Measurements from ENCODE around the gene RBM24. TPM values are rescaled to one million over a fixed set of nuclear protein-coding genes. Genes with fewer than 3 reads are reported as not detected.

Gene RBM24
- 3.1 TPM for total RNA-seq

GRCh38 chr6:17281100-17281496, at the start of gene RBM24:
Gene RBM24, plus strand, starts transcription at chr6:17281361. Its CDS starts 221 bp downstream, at chr6:17281582.
- DNase-seq (ENCODE audit: low spot score), result peak; percentile 80
- intact Hi-C loops (cut with DNase I), result no loop called here
- peak; percentile 16 for ATAC-seq

- no peak for ATAC-seq
- intact Hi-C loops (cut with DNase I), result no loop called here
- DNase-seq (ENCODE audit: low spot score), result no peak
These were observed 47.6 kb upstream of the RBM24 start for GRCh38 chr6:17233531-17233930.

GRCh38 chr6:17237246-17237645, 43.9 kb upstream of the RBM24 start:
- intact Hi-C loops (cut with DNase I), result no loop called here
- DNase-seq (ENCODE audit: low spot score) (no peak), ATAC-seq (no peak)

GRCh38 chr6:17239260-17239659, 41.9 kb upstream of the RBM24 start:
- intact Hi-C loops (cut with DNase I), result no loop called here
- DNase-seq (ENCODE audit: low spot score) (no peak), ATAC-seq (no peak)

- intact Hi-C loops (cut with DNase I), result no loop called here
- ATAC-seq, result no peak
These were observed 40.2 kb upstream of the RBM24 start for GRCh38 chr6:17240803-17241500.

GRCh38 chr6:17242087-17242486, 39.1 kb upstream of the RBM24 start:
- DNase-seq (ENCODE audit: low spot score) (no peak), ATAC-seq (no peak)
- intact Hi-C loops (cut with DNase I), result no loop called here

More at GRCh38 chr6:17240803-17241500, 40.2 kb upstream of the RBM24 start:
- DNase-seq (ENCODE audit: low spot score), result no peak

- intact Hi-C loops (cut with DNase I), result no loop called here
- DNase-seq (ENCODE audit: low spot score) (no peak), ATAC-seq (no peak)
These were observed 30.9 kb upstream of the RBM24 start for GRCh38 chr6:17250237-17250636.

- intact Hi-C loops (cut with DNase I), result no loop called here
- ATAC-seq (no peak), DNase-seq (ENCODE audit: low spot score) (no peak)
These were observed 29.2 kb upstream of the RBM24 start for GRCh38 chr6:17251953-17252352.

- no peak for ATAC-seq
- no peak for DNase-seq (ENCODE audit: low spot score)
- intact Hi-C loops (cut with DNase I), result no loop called here
These were observed 22.4 kb upstream of the RBM24 start for GRCh38 chr6:17258749-17259148.

- ATAC-seq (no peak), DNase-seq (ENCODE audit: low spot score) (no peak)
- intact Hi-C loops (cut with DNase I), result no loop called here
These were observed 15.6 kb upstream of the RBM24 start for GRCh38 chr6:17265570-17265969.

- intact Hi-C loops (cut with DNase I), result no loop called here
- ATAC-seq, result no peak
- DNase-seq (ENCODE audit: low spot score), result no peak
These were observed 13.6 kb upstream of the RBM24 start for GRCh38 chr6:17267566-17267965.

GRCh38 chr6:17268114-17268513, 13.0 kb upstream of the RBM24 start:
- ATAC-seq, result no peak
- intact Hi-C loops (cut with DNase I), result no loop called here
- no peak for DNase-seq (ENCODE audit: low spot score)

GRCh38 chr6:17269840-17270239, 11.3 kb upstream of the RBM24 start:
- intact Hi-C loops (cut with DNase I), result no loop called here
- no peak for ATAC-seq
- DNase-seq (ENCODE audit: low spot score), result no peak

GRCh38 chr6:17271628-17272027, 9.5 kb upstream of the RBM24 start:
- ATAC-seq (no peak), DNase-seq (ENCODE audit: low spot score) (no peak)
- intact Hi-C loops (cut with DNase I), result no loop called here

GRCh38 chr6:17276766-17277165, 4.4 kb upstream of the RBM24 start:
- intact Hi-C loops (cut with DNase I), result no loop called here
- DNase-seq (ENCODE audit: low spot score) (no peak), ATAC-seq (no peak)

- intact Hi-C loops (cut with DNase I), result no loop called here
- no peak for ATAC-seq
- DNase-seq (ENCODE audit: low spot score), result no peak
These were observed 3.9 kb upstream of the RBM24 start for GRCh38 chr6:17277256-17277655.

- intact Hi-C loops (cut with DNase I), result no loop called here
- no peak for DNase-seq (ENCODE audit: low spot score)
- ATAC-seq, result no peak
These were observed 2.7 kb upstream of the RBM24 start for GRCh38 chr6:17278289-17279063.

- peak; percentile 18 for ATAC-seq
These were observed 1.0 kb upstream of the RBM24 start for GRCh38 chr6:17280138-17280537.

GRCh38 chr6:17280552-17281090, 540 bp upstream of the RBM24 start:
- intact Hi-C loops (cut with DNase I), result no loop called here
- DNase-seq (ENCODE audit: low spot score), result peak; percentile 63

More at GRCh38 chr6:17280138-17280537, 1.0 kb upstream of the RBM24 start:
- intact Hi-C loops (cut with DNase I), result no loop called here
- DNase-seq (ENCODE audit: low spot score), result no peak

More at GRCh38 chr6:17280552-17281090, 540 bp upstream of the RBM24 start:
- ATAC-seq, result peak; percentile 76
